ENCODE results near the gene GALNT18. TPM values are rescaled to one million over a fixed set of nuclear protein-coding genes. Genes with fewer than 3 reads are reported as not detected.

Gene GALNT18
- total RNA-seq, 1 experiment from 2014 or later, result 1.7 TPM

DNA sequence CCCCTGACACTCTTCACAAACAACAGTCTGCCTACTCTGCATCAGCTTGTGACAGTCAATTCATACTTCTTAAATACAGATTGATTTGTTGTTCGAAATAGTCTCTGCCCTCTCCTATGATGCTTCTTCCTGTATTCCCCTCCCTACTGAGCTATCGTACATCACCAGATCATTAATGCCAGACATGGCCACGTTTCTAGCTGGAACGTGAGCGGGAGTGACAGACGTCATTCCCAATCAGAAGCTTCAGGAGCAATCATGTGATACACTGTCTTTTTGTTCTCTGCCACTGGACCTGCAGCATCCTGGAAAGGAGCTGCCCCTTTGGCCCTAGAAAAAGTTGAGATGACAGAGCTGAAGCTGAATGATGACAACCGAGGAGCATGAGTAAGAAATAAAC lies 317.3 kb downstream of the GALNT18 start:
- no peak overlapping the region for H2BK120ac ChIP-seq (ENCODE audit: low read depth, low read length, poor library complexity, severe bottlenecking)
- H3K4me2 ChIP-seq (ENCODE audit: insufficient read depth, insufficient read length, low read length), result no peak overlapping the region
- no peak overlapping the region for H3T11ph ChIP-seq (ENCODE audit: low read length)
- no peak overlapping the region for H3K9ac ChIP-seq (ENCODE audit: extremely low read depth, insufficient read length, low read length)
- Mint-ChIP-seq H3K36me3 (ENCODE audit: insufficient read depth in 1 of 3, low read depth in 3 of 3) (no peaks in the 10 kb centered on the region), H3K4me1 (no peaks in the 10 kb centered on the region), H3K9me3 (no peaks in the 10 kb centered on the region), H3K4me3 (no peak overlapping the region), H3K27me3 (ENCODE audit: low read depth) (peaks cover 2% of the 10 kb centered on the region), H3K27ac (no peak overlapping the region)
- H2BK5ac ChIP-seq (ENCODE audit: insufficient read length, low read length), result no peak overlapping the region
- H3K14ac ChIP-seq (ENCODE audit: insufficient read depth, low read length), result no peak overlapping the region
- H2BK12ac ChIP-seq (ENCODE audit: insufficient read length, low read depth, low read length), result no peak overlapping the region
- no CpG with 5 or more reads among the region's 7 CpGs for WGBS (ENCODE audit: extremely low coverage, insufficient read length, low lambda C conversion rate)
- no peak overlapping the region for H3K4ac ChIP-seq (ENCODE audit: low read depth, low read length)
- no peak for DNase-seq
- H3K4me1 ChIP-seq (ENCODE audit: insufficient read depth, low read length), result no peaks in the 10 kb centered on the region
- no peak overlapping the region for H3K23ac ChIP-seq (ENCODE audit: insufficient read length, low read depth, low read length)
- H2BK15ac ChIP-seq (ENCODE audit: low read depth, low read length), result no peak overlapping the region
- no peaks in the 10 kb centered on the region for H3K23me2 ChIP-seq (ENCODE audit: insufficient read length, low read depth, low read length, poor library complexity, severe bottlenecking)
- no peaks in the 10 kb centered on the region for H3K27me3 ChIP-seq (ENCODE audit: insufficient read depth, low read length)
- no peak overlapping the region for H4K8ac ChIP-seq (replicated peaks; ENCODE audit: insufficient read length, low read depth, low read length)
- no peak overlapping the region for H3K18ac ChIP-seq (ENCODE audit: insufficient read length, low read depth, low read length)
- H2AK5ac ChIP-seq (ENCODE audit: insufficient read length, low read length), result no peak overlapping the region
- H2BK20ac ChIP-seq (ENCODE audit: low read depth, low read length, poor library complexity, severe bottlenecking), result no peak overlapping the region
- H4K5ac ChIP-seq (ENCODE audit: insufficient read length, low read depth, low read length), result no peak overlapping the region
- no peaks in the 10 kb centered on the region for H3K9me3 ChIP-seq (ENCODE audit: control insufficient read depth, low read depth, low read length)
- no peak overlapping the region for H2AFZ ChIP-seq (ENCODE audit: low read length)
- no peaks in the 10 kb centered on the region for H4K20me1 ChIP-seq (ENCODE audit: control insufficient read depth, insufficient read depth, insufficient read length)
- no peak overlapping the region for H3K56ac ChIP-seq (ENCODE audit: insufficient read length, low read depth, low read length)
- H3K27ac ChIP-seq (ENCODE audit: insufficient read length, low read depth, low read length), result no peak overlapping the region
- H3K79me2 ChIP-seq (ENCODE audit: insufficient read depth, low read length), result no peaks in the 10 kb centered on the region
- no peak overlapping the region for H4K91ac ChIP-seq (ENCODE audit: insufficient read length, low read depth, low read length)
- no peaks in the 10 kb centered on the region for H3K79me1 ChIP-seq (ENCODE audit: insufficient read depth, low read depth, low read length, poor library complexity, severe bottlenecking)
- TF ChIP-seq, protein P1, sequence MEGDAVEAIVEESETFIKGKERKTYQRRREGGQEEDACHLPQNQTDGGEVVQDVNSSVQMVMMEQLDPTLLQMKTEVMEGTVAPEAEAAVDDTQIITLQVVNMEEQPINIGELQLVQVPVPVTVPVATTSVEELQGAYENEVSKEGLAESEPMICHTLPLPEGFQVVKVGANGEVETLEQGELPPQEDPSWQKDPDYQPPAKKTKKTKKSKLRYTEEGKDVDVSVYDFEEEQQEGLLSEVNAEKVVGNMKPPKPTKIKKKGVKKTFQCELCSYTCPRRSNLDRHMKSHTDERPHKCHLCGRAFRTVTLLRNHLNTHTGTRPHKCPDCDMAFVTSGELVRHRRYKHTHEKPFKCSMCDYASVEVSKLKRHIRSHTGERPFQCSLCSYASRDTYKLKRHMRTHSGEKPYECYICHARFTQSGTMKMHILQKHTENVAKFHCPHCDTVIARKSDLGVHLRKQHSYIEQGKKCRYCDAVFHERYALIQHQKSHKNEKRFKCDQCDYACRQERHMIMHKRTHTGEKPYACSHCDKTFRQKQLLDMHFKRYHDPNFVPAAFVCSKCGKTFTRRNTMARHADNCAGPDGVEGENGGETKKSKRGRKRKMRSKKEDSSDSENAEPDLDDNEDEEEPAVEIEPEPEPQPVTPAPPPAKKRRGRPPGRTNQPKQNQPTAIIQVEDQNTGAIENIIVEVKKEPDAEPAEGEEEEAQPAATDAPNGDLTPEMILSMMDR (conservative IDR thresholded peaks at IDR 0.05), result no peak
